NCI-H2196 treated with DMSO at 0.1 percent for 48 hours (cell line): ENCODE results near the gene PITX1.

Source experiments
- DNase-seq: peaks from one replicate; lab custom pipeline; 2025; ENCODE audit not compliant: unreplicated experiment; lab: John Stamatoyannopoulos, UW

PITX1 gene

DNA sequence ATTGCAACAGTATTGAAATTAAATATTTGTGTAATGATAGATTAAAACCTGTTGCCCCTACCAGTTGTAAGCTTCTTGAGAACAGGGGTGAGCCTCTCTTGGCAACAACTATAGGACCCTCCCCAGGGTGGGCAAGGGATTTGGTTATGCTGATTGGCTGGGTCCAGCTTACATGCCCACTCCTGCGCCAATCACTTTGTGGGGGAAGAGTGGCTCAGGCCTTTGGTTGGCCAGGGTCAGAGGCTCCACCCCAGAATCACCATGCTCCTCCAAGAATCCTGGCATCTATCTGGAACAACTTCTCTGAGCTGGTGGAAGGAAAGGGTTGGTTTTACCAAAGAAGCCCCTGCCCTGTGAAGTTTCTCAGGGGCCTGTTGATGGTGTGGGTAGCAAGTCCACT is 8.6 kb upstream of the PITX1 start:
- no peak for DNase-seq

DNA sequence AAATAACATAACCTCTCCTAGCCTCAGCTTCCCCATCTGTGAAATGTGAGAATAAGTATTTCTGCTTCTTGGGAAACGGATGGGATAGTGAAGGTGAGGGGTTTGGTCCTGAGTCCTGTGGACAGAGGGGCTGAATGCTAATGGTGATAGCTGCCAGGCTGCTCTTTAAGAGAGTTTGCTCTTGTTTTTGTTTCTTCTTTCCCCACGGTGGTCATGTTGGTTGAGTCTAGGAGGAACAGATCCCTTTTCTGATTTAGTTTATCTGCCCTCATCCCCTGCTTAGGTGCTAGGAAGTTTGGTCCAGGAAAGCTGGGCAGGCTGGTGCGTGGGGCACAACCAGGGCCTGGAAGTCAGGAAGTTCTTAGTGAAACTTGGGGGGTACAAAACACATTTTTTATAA is 7.7 kb upstream of the PITX1 start:
- no peak for DNase-seq

DNA sequence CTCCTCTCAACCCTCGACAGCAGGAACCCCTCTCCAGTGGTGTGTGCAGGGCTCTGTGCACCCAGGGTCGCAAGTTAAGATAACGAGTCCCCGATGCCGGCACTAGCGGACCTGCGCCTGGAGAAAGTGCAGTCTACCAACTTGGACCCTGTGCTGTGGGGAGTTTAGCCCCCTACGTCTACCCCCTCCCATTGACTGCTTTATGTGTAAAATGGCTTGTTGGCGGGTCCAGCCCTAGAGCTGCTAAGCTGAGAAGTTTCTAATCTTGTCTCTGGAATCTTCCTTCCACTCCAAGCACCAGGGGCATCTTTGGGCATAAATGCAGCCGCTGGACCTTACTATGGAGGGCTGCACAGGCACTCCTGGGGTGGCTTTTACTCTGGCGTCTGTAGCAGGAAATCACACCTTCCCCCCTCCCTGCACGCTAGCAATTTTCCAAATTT is 7.1 kb upstream of the PITX1 start:
- no peak for DNase-seq

DNA sequence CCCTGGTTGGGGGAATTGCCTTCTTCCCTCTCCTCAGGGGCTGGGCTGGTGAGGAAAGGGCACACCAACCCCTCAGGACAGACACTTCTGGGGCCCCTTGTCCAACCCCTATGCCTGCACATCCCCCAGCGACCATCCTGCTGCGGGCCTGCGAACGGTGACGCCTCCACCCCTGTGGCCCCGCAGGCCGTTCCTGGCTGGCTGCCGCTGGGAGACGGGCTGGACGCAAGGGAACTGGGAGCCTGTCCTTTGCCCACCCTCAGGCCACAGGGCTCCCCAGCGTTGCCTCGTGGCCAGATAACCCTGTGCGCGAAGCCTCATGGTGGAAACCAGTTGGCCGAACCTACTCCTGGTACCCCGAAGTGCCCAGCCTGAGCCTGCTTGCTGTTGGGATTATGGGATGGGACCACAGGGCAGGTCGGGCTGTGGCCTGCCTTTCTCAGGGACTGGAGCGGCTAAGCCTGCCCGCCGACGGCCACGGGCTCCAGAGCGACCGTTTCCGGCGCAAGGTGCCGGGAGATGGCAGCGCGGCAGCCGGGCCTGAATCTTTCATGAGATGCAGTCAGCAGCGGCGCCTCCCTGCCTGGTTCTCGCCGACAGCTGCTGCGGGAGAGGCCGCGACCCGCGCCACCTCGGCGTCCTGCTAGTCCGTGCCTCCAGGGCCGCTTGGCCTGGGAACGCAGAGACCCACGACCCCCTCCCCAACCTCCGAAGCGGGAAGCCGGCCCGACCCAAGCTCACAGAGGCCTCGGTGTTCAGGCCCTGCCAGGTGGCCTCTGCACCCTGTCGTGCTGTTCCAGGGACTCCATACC is 6.5 kb upstream of the PITX1 start:
- no peak for DNase-seq

DNA sequence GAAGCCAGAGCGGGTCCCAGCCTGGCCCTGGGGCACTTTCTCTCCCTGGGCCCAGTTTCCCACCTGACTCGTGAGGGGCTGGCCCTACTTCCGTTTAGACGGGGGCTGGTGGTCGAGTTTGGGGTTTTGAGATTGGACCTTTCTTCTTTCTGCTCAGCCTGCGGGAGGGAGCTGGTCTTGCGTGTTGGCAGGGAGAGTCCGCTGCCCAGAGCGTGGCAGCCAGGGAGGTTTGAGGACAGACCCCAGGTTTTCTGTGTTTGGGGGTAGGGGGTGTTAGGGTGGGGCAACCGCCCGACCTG is 6.0 kb upstream of the PITX1 start:
- DNase-seq, result no peak

DNA sequence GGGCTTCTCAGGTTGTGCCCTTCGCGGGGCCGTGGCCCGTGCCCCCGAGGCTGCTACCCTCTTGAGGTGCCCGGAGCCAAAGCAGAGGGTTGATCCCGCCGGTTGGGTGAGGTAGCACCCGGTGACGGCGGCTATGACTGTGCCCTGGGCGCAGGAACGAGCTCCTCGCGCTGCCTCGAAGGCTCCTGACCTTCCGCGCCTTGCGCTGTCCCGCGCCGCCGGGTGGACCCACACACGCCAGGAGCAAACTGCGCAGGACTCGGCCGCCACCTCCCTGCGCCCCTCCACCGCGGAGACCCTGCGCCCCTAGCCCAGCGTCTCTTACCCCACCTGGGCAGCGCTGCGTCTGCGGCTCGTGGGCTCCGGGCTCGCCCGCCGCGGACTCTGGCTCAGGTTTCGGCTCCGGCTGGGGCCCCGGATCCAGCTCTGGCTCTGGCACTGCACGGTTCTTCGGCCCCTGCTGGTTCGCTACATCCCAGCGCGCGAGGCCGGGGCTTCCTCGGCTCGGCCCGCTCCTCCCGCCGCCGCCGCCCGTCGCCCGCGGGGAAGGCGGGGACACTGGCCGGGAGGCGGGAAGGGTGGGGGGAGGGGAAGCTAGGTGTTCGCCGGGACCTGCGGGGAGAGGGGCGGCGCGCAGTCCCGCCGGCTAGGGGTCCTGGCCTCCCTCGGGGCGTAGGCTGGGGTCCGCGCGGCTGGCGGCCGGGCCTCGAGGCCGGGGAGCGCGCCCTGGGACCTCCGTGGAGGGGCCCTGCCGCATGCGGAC is 5.4 kb upstream of the PITX1 start:
- DNase-seq, result no peak

DNA sequence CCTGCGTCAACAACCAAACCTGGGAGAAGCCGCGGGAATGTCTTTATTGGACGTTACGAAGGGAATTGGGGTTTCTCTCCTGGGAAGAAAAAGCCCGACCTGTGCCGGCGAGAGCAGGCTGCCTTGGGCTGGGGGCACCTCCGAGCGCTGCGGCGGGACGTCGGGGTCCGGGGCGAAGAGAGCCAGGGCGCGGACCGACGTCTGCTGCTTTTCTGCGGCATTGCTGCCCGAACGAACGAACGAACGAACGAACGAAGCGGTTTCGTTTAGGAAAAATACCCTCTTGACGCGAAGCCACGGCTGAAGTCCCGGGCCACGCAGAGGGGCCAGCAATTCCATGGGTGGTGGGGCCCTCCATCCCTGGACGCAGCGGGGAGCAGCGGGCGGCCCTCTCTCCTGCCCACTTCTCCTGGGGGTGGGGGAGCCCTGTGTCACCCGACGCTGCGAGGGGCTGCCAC is 4.8 kb upstream of the PITX1 start:
- DNase-seq, result no peak

DNA sequence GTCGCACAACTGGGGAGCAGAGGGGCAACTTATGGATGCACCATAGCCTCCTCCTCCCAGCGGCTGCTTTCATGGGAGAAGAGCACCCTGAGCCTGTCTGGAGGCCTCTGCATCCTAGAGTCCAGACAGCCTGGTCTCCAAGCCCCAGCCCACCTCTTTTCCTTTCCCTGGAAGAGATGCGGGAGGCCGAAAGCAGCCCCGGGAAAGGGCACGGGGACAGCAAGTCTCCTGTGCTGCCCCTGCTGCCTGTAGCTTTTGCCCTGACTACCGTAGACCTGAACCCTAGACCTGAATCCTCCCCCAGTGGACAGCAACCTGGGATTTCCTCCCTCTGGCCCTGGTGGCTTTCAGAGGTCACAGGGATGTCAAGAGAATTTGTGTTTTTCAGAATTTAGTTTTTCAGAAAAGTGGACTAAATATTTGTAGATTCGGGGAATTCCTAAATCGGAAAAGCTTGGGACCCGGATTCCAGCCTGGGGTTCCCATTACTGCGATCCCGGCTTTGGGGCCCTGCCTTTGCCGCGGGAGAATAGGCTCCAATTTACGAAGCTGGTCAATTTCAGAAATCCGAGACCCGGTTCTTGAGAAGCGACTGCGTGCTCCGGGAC is 4.3 kb upstream of the PITX1 start:
- DNase-seq, result no peak

DNA sequence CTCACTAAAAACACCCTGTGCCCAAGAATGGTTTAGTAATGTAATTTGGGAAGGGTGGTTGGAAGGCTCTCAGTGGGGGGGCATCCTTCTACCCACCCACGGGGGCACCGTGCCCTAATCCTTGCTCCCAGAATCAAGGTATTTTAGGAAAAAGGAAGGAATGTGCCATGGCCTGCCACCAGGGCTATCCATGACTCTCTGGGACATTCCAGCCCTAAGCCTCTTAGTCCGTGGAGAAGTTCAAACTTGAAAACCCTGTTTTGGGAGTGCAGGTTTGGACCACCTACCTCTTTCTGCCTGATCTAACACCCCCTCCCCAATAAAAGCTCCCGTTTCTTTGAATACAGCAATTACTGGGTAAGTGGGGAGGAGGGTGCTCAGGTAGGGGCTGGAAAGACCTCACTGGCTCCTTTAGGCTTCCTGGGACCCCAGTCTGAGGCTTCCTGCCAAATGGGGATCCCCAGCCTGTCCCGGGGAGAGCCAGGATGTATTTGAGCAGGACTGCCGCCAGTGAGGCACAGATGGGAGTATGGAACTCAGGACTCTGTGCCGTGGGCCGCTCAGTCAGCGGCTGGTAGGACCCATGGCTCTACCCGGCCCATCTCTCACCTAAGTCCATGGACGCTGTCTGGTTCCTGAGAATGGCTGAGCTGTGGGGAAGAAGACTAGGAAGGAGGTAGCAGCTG is 3.6 kb upstream of the PITX1 start:
- DNase-seq, result no peak

DNA sequence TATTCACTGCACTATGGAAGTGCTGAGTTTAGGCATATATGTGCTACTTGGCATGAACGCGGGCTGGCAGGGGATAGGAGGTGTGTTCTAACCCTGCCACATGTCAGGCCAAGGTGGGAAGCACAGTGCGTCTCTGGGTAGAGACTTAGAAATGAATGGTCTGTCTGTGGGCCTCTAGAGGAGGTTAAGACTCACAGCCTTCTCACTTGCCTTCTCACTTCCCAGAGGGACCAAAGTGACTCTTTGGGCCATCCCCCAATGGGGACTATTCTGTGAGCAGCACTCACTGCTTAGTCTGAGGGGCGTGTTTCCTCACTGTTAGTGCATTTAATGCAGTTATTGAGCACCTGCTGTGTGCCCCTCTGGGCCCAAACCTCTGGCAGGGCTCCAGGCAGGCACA is 2.4 kb upstream of the PITX1 start:
- no peak for DNase-seq

DNA sequence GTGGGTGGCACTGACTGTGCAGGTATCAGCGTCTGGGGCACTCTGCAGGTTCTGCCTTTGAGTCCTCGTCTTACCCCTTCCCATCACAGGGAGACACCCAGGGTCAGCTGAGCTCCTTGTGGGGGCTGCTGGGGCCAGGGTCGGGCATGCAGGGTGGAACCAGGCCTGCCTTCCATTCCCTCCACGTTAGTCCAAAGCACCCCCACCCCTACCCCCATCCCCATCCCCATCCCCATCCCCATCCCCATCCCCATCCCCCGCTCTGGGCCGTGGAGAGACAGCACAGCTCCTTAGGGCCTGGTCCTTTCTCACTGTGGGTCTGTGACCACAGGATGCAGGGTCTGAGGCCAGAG is 1.6 kb upstream of the PITX1 start:
- no peak for DNase-seq

DNA sequence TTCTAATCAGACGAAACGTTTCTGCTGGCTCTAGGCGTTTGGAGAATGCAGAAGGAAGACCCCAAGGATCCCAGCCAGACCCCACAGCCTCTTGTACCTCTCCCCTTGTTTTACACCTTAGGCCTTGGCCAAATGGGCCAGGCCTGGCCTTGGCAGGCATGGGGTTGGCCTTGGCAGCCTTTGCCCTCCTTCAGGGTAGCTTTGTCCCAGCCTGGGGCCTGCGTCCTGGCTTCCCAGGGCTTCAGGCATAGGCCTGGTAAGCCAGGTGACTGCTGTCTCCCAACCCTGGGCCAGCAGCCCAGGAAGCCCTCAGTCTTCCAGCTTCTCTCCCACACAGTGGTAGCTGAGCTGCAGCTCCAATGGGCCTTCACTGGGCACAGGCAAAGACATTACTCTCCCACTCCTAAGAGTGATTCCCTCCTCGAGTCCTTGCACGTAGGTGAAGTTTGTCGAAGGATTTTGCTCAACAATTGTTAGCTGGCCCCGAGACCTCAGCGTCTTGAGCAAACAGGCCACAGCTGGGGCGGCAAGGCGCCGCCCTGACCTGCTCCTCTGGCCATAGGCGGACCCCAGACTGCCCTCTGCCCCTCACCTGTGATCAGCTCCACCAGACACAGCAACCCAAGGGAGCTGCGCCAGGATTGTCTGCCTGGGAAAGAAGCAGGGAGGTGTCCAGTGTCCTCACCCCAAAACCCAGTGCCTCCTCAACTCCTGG is 1.1 kb upstream of the PITX1 start:
- DNase-seq, result no peak

DNA sequence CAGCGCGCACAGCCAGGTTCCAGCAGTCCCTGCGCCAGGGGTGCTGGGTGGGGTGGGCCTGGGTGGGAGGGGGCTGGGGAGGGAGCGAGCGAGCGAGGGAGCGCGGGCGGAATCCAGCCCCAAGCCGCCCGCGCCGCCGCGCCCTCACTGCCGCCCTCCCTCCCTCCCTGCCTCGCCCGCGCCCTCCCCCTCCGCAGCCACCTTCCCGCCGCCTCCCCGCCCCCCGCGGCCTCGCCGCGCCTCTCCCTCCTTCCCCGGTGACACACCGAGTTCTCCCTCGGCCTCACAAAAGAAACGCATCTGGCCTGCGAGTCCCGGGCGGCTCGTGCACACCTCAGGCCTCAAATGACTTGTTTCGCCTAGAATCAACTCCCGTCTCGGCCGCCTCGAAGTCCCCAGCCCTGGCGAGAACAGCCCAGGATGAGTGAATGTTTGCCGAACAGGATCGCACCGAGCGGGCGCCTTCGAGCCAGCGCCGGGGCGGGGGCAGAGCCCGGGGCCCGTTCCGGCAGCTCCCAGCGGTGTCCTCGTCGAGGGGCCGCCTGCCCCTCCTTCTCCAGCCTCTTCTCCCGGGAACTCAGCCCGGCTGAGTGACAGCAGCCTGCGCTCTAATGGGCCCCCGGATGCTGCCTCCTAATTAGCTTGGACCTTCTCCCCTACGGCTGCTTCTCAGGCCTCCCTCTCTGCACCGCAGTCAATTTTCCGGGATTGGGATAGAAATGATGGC is 371 bp upstream of the PITX1 start:
- DNase-seq, result peak; percentile 18

DNA sequence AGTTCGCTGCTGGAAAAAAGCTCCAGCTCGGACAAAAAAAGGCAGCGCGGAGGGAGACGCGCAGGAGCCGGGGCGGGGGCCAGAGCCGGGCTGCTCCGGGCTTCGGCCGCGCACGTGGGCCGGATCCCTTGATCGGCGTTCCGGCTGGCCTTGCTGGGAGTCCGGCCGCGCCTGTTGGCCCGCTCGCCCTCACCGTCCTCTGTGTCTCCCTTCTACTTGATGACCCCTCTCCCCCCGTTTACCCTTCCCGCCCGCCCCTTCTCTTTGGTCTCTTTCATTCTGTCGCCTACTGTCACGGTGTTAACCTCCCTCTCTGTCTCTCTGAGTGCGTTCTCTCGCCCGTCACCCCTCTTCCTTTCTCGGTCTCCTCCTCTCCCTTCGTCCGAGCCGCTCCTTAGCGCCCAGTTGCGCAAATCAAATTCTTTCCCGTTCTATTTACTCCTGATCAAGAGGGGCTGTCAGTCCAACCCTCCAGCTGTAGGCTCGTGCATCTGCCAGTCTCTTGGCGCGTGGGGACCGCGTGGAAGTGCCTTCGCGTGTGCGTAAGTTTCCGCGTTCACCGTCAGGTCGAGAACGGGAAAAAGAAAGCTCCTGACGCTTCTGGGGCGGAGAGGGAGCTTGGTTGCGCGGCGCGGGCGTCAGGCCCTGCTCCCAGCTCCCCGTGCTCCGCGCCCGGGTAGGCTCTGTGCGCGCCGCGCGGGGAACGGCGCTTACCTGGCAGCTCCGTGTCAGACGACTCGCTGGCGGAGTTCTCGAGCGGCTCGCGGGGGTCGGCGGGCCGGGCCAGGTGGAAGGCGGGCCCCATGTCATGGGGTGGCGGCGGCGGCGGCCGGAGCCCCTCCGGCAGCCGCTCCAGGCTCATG is 798 bp downstream of the PITX1 start:
- no peak for DNase-seq

DNA sequence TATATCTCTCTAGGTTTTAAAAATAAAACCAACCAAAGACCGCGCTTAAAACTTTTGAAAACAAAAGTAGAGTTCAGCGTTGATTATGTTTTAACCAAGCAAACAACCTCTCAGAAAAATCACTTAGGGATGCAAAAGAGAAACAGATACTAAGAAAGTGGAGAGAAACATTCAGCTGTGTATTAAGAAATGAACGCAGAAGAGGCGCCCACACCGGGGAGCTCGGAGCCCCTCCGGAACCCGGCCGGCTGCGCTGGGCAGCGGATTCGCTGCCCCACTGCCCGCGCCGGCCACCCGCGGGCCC is 1.4 kb downstream of the PITX1 start:
- DNase-seq, result no peak

DNA sequence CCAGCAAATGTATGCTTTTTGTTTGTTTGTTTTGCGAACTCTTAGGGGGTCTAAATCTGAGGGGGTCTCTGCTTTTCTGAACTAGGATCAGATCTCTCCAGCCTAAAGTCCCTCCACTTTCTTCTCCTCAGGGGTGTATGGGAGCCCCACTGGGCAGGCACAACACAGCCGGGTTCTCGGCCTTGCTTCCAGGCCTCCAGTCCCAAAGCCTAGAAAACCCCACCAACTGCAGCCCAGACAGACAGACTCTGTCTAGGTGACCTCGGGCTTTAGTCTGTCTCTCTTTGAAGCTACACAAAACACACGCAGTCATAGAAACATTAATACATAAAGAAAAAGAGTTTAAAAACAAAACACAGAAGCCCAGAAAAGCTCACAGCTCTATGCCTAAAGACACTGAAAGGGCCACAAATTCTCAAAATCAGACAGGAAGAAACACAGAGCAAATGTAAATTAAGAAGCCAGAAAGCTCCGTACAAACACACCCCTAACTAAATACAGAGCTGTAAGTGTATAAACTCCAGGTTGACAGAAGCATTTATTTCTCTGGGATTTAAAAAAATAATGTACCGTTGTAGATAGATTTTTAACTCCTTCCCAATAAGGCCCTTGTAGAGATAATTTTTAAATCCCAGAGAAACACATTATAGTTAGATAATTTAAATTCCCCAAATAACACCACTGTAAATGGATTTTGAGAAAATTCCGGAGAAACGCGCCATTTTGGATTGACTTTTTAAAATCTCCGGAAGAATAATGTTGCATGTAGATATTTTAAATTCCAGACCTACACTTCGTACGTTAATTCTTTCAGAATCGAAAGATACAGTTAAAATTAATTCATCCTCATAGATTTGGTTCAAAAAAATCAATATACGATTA is 2.0 kb downstream of the PITX1 start:
- DNase-seq, result no peak

DNA sequence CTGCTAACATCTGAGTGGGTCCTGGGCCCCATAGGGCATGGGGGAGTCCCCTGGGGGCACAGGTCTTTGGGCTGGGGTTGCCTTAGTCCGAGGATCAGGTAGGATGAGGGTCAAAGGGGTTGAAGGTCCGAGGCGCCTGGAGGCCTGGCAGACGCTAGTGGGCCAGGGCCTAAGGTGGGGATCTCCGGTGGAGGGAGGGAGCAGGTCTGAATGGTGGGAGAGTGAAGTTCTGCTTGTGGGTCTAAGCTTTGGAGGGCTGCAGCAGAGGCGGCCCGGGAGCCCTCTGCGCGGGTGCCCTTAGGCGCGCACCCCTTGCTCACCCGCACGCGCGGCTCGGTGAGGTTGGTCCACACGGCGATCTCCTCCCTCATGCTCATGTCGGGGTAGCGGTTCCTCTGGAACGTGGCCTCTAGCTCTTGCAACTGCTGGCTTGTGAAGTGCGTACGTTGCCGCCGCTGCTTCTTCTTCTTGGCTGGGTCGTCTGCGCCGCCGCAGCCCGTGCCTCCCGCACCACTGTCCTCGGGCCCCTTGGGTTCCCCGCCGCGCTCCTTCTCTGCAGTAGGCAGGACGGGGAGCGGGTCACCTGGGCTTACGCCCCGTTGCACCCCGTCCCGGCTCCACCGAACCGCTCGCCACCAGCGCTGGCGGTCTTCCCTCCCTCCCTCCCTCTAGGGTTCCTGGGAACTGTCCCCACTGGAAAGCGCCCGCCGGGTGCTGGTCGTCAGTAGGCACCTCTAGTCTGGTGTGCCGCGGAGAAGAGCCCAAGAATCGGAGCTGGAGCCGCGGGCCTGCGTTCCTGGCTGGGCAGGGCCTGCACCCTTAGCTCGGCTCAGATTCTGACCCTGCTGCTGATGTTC is 2.8 kb downstream of the PITX1 start:
- no peak for DNase-seq
